OCI-LY3 (cell line): Measurements from ENCODE around the gene RTN3.

Experiments
- EZH2phosphoT487 ChIP-seq: fragments of 200-600 bp; shearing (Covaris generic); IDR thresholded peaks from 2 replicates; pipeline ENCODE4 v1.6.1; 2018; ENCODE audit warnings: antibody characterized with exemption, mixed run types, low read depth
- TF ChIP-seq, protein P1 (sequence below): fragments of 200-600, 300-600 bp; sonication (generic); IDR thresholded peaks from 2 replicates; pipeline ENCODE4 v1.5.1; 2014; ENCODE audit warnings: antibody characterized with exemption, low read length, low read depth

DNA sequence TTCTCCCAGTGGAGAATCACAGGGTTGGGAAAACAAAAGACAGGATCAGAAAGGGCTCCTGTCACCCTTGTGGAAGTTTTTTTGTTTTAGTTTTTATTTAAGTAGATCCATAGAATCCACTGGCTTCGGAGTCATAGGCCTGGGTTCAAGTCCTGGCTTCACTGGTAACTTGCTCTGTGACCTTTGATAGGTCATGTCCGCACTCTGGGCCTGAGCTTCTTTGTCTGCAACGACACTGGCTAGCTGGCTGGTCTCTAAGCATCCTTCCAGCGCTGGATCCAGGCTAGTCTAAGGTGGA, 85.9 kb downstream of the RTN3 start:
- TF ChIP-seq, protein P1, sequence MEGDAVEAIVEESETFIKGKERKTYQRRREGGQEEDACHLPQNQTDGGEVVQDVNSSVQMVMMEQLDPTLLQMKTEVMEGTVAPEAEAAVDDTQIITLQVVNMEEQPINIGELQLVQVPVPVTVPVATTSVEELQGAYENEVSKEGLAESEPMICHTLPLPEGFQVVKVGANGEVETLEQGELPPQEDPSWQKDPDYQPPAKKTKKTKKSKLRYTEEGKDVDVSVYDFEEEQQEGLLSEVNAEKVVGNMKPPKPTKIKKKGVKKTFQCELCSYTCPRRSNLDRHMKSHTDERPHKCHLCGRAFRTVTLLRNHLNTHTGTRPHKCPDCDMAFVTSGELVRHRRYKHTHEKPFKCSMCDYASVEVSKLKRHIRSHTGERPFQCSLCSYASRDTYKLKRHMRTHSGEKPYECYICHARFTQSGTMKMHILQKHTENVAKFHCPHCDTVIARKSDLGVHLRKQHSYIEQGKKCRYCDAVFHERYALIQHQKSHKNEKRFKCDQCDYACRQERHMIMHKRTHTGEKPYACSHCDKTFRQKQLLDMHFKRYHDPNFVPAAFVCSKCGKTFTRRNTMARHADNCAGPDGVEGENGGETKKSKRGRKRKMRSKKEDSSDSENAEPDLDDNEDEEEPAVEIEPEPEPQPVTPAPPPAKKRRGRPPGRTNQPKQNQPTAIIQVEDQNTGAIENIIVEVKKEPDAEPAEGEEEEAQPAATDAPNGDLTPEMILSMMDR: no peak
- no peak for TF ChIP-seq EZH2phosphoT487
